NOMO-1 treated with dmso at 0.1 percent for 144 hours (cell line): ENCODE measurements around the gene TMBIM1.
A peak's percentile ranks its signal among the peaks of the same experiment; 100 is the strongest.
"Not testable (repeated sequence)": the region's sequence is repeated elsewhere in the genome, so short reads cannot be mapped to it uniquely, and the experiment has no call there.

Source experiments
- DNase-seq: peaks from one replicate; lab custom pipeline; 2025; ENCODE audit not compliant: unreplicated experiment; lab: John Stamatoyannopoulos, UW

TMBIM1 gene

GRCh38 chr2:218273214-218273907 is 18.9 kb downstream of the TMBIM1 start:
- DNase-seq, result not testable (repeated sequence)

- peak; percentile 63 for DNase-seq
Measured at GRCh38 chr2:218272531-218273212, 19.6 kb downstream of the TMBIM1 start.

- DNase-seq, result no peak
Measured at GRCh38 chr2:218271865-218272530, 20.3 kb downstream of the TMBIM1 start.

GRCh38 chr2:218271487-218271797 is 20.9 kb downstream of the TMBIM1 start:
- DNase-seq, result no peak

- no peak for DNase-seq
Measured at GRCh38 chr2:218270721-218271486, 21.4 kb downstream of the TMBIM1 start.

- DNase-seq, result peak; percentile 100
Measured at GRCh38 chr2:218269900-218270720, 22.2 kb downstream of the TMBIM1 start, which contains the start of the genes AAMP and PNKD. Gene AAMP (minus strand): TSS chr2:218270137. CDS start chr2:218270086, 51 bp downstream. Gene PNKD (plus strand): TSS chr2:218270519. CDS start chr2:218270536, 17 bp downstream.

GRCh38 chr2:218267259-218267658 is 25.0 kb downstream of the TMBIM1 start:
- DNase-seq, result no peak

- DNase-seq, result no peak
Measured at GRCh38 chr2:218266316-218266979, 25.9 kb downstream of the TMBIM1 start.

GRCh38 chr2:218265626-218266025 is 26.7 kb downstream of the TMBIM1 start:
- DNase-seq, result no peak

GRCh38 chr2:218264773-218265561 is 27.3 kb downstream of the TMBIM1 start:
- DNase-seq, result no peak

- DNase-seq, result no peak
Measured at GRCh38 chr2:218263817-218264641, 28.3 kb downstream of the TMBIM1 start.

GRCh38 chr2:218262631-218263586 is 29.4 kb downstream of the TMBIM1 start:
- no peak for DNase-seq

- no peak for DNase-seq
Measured at GRCh38 chr2:218262237-218262600, 30.1 kb downstream of the TMBIM1 start.

GRCh38 chr2:218261423-218262236 is 30.7 kb downstream of the TMBIM1 start:
- no peak for DNase-seq

- DNase-seq, result no peak
Measured at GRCh38 chr2:218260742-218261422, 31.4 kb downstream of the TMBIM1 start, which contains the start of gene GPBAR1. Gene GPBAR1 (plus strand): TSS chr2:218261015. CDS start chr2:218262725, 1,710 bp downstream.

GRCh38 chr2:218260166-218260565 is 32.1 kb downstream of the TMBIM1 start:
- no peak for DNase-seq
